ENCODE data around the gene WARS2.

The WARS2 gene

DNA sequence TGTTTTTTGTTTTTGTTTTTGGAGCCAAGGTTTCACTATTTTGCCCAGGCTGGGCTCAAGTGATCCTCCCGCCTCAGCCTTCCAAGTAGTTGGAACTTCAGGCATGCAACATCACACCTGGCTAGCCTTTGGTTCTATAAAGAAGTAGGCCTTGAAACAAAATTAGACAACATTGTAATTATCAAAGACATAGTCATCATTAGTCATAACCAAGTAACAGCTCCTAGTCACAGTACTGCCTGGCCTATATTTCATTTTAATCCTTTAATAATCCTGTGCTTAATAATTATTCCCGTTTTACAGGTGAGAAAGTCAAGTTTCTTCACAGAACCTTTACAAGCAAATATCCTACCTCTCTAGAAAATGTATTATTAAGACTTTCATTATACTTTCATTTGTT lies 100.0 kb downstream of the WARS2 start:
- H3K4me1 Mint-ChIP-seq = no peaks in the 10 kb centered on the region
- TF ChIP-seq, protein P1, sequence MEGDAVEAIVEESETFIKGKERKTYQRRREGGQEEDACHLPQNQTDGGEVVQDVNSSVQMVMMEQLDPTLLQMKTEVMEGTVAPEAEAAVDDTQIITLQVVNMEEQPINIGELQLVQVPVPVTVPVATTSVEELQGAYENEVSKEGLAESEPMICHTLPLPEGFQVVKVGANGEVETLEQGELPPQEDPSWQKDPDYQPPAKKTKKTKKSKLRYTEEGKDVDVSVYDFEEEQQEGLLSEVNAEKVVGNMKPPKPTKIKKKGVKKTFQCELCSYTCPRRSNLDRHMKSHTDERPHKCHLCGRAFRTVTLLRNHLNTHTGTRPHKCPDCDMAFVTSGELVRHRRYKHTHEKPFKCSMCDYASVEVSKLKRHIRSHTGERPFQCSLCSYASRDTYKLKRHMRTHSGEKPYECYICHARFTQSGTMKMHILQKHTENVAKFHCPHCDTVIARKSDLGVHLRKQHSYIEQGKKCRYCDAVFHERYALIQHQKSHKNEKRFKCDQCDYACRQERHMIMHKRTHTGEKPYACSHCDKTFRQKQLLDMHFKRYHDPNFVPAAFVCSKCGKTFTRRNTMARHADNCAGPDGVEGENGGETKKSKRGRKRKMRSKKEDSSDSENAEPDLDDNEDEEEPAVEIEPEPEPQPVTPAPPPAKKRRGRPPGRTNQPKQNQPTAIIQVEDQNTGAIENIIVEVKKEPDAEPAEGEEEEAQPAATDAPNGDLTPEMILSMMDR (IDR thresholded peaks at IDR 0.05; ENCODE audit: unreplicated experiment in 3 of 3) = no peak
- H3K36me3 Mint-ChIP-seq (ENCODE audit: low read depth) = peaks cover 17% of the 10 kb centered on the region
- H3K4me3 Mint-ChIP-seq = no peak overlapping the region
- no peaks in the 10 kb centered on the region for H3K9me3 Mint-ChIP-seq
- no peak overlapping the region for H3K27ac Mint-ChIP-seq
- H3K27me3 Mint-ChIP-seq (ENCODE audit: low read depth) = no peaks in the 10 kb centered on the region

DNA sequence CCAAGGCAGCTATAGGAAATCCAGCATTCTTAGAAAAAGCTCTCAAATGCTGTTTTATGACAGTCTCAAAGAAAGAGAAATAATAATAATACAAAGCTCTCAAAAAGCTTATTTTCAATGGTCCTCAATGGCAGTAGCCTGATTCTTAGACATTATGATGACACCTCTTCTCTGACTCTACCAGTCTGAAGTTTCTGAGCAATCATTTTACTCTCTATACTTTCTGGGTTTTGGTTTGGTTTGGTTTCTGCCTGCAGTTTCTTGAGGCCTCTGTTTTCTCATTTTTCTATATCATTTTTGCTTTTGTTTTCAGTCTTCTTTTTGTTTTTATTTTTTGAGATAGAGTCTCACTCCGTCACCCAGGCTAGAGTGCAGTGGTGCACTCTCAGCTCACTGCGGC lies 102.1 kb downstream of the WARS2 start:
- Mint-ChIP-seq H3K4me1 (no peaks in the 10 kb centered on the region), H3K27ac (no peak overlapping the region), H3K36me3 (ENCODE audit: low read depth) (peaks cover 22% of the 10 kb centered on the region), H3K4me3 (no peak overlapping the region), H3K9me3 (no peaks in the 10 kb centered on the region), H3K27me3 (ENCODE audit: low read depth) (no peaks in the 10 kb centered on the region)
- TF ChIP-seq, protein P1 (IDR thresholded peaks at IDR 0.05; ENCODE audit: unreplicated experiment in 3 of 3) = no peak

GRCh38 chr1:119034359-119034758 lies 106.1 kb downstream of the WARS2 start:
- Mint-ChIP-seq H3K4me1 (no peaks in the 10 kb centered on the region), H3K36me3 (ENCODE audit: low read depth) (peaks cover 19% of the 10 kb centered on the region), H3K4me3 (no peak overlapping the region), H3K9me3 (no peaks in the 10 kb centered on the region), H3K27ac (no peak overlapping the region), H3K27me3 (ENCODE audit: low read depth) (no peaks in the 10 kb centered on the region)
- TF ChIP-seq, protein P1 (IDR thresholded peaks at IDR 0.05; ENCODE audit: unreplicated experiment in 3 of 3) = no peak

- Mint-ChIP-seq H3K27me3 (ENCODE audit: low read depth) (no peaks in the 10 kb centered on the region), H3K27ac (no peak overlapping the region), H3K4me3 (no peak overlapping the region), H3K4me1 (no peaks in the 10 kb centered on the region), H3K9me3 (no peaks in the 10 kb centered on the region), H3K36me3 (ENCODE audit: low read depth) (peaks cover 15% of the 10 kb centered on the region)
- TF ChIP-seq, protein P1 (IDR thresholded peaks at IDR 0.05; ENCODE audit: unreplicated experiment in 3 of 3) = no peak
Measured at GRCh38 chr1:119032986-119033385, 107.5 kb downstream of the WARS2 start.

GRCh38 chr1:119027759-119028158 lies 112.7 kb downstream of the WARS2 start:
- H3K36me3 Mint-ChIP-seq (ENCODE audit: low read depth) = peaks cover 16% of the 10 kb centered on the region
- H3K4me1 Mint-ChIP-seq = no peaks in the 10 kb centered on the region
- no peak overlapping the region for H3K27ac Mint-ChIP-seq
- H3K4me3 Mint-ChIP-seq = no peak overlapping the region
- H3K9me3 Mint-ChIP-seq = peaks cover 6% of the 10 kb centered on the region
- TF ChIP-seq, protein P1 (IDR thresholded peaks at IDR 0.05; ENCODE audit: unreplicated experiment in 3 of 3) = no peak
- no peaks in the 10 kb centered on the region for H3K27me3 Mint-ChIP-seq (ENCODE audit: low read depth)

GRCh38 chr1:119026956-119027355 lies 113.5 kb downstream of the WARS2 start:
- H3K36me3 Mint-ChIP-seq (ENCODE audit: low read depth) = peaks cover 16% of the 10 kb centered on the region
- H3K9me3 Mint-ChIP-seq = peaks cover 8% of the 10 kb centered on the region
- TF ChIP-seq, protein P1 (IDR thresholded peaks at IDR 0.05; ENCODE audit: unreplicated experiment in 3 of 3) = no peak

More at GRCh38 chr1:119026956-119027355, 113.5 kb downstream of the WARS2 start:
- H3K27me3 Mint-ChIP-seq (ENCODE audit: low read depth) = no peaks in the 10 kb centered on the region
- H3K27ac Mint-ChIP-seq = no peak overlapping the region
- H3K4me3 Mint-ChIP-seq = no peak overlapping the region
- no peaks in the 10 kb centered on the region for H3K4me1 Mint-ChIP-seq

Data from nephron (organoid).